Stimulated activated CD8-positive, alpha-beta memory T cell treated with anti-CD3 and anti-CD28 coated beads, Interleukin-15, amount 100 ng/mL, for 48 hours (primary cell): ENCODE measurements around the gene RPH3AL.
A peak's percentile ranks its signal among the peaks of the same experiment; 100 is the strongest.
"Not testable (repeated sequence)": the region's sequence is repeated elsewhere in the genome, so short reads cannot be mapped to it uniquely, and the experiment has no call there.

Experiments
- DNase-seq, 2 donors: peaks; one replicate each; pipeline ENCODE4 v3.0.0-alpha.2; 2020; ENCODE audit warnings: low read depth in 2 of 2

The RPH3AL gene

DNA sequence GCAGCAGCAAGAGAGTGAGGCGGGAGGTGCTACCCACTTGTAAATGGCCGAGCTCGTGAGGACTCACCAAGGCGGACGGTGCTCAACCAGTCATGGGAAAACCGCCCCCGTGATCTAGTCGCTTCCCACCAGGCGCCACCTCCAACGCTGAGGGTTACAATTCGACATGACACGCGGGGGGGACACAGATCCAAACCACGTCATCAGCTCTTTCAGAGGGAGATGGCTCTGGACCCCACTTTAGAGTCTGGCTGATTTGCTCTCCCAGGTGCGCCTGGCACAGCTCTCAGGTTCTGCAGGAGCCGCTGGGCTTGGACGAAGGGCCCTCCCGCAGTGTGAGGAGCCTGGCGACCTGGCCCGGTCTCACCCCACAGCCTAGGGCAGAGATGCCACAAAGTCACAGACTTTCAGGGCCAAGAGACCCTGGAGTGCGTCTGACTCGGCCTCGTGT is 150.1 kb downstream of the RPH3AL start:
- DNase-seq, result no peak

DNA sequence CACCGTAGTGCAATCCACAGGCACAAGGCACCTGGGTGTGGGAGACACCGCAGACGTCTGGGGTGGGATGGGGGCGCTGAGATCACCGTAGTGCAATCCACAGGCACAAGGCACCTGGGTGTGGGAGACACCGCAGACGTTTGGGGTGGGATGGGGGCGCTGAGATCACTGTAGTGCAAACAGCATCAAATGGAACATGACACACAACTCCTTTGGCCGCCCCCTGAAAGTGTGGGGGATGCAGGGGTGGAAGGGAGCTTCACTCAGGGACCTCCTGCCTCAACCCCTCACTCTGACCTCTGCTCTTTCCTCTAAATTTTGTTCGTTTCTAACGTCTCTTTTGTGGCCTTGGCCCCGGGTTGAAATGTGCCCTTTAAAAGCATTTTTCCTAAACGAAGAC is 150.9 kb downstream of the RPH3AL start:
- not testable (repeated sequence) for DNase-seq

DNA sequence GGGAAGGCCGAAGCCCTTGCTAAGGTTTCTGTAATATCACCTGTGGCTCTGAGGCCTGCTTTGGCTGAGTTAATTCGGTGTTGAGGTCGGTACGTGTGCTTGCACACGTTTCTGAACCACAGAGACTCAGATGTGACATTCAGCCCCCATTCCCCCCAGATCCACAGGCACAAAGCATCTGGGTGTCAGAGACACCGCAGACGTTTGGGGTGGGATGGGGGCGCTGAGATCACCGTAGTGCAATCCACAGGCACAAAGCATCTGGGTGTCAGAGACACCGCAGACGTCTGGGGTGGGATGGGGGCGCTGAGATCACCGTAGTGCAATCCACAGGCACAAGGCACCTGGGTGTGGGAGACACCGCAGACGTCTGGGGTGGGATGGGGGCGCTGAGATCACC is 151.3 kb downstream of the RPH3AL start:
- not testable (repeated sequence) for DNase-seq

DNA sequence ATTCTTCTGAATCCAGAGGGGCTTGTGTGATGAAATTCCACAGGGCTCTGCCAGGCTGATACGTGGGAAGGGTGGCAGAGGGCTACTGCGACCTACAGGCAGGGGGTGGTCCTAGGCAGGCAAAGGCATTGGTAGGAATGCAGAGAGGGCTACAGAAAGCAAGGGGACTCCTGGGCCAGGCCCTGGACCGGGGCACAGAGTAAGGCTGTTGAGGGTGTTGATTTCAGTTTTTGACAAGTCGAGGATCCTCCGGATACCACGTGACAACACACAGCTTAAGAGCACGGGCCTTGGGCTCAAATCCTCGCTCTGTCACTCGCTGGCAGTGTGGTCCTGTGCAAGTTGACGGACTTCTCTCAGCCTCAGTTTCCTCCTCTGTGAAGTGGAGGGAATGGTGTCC is 152.0 kb downstream of the RPH3AL start:
- no peak for DNase-seq

DNA sequence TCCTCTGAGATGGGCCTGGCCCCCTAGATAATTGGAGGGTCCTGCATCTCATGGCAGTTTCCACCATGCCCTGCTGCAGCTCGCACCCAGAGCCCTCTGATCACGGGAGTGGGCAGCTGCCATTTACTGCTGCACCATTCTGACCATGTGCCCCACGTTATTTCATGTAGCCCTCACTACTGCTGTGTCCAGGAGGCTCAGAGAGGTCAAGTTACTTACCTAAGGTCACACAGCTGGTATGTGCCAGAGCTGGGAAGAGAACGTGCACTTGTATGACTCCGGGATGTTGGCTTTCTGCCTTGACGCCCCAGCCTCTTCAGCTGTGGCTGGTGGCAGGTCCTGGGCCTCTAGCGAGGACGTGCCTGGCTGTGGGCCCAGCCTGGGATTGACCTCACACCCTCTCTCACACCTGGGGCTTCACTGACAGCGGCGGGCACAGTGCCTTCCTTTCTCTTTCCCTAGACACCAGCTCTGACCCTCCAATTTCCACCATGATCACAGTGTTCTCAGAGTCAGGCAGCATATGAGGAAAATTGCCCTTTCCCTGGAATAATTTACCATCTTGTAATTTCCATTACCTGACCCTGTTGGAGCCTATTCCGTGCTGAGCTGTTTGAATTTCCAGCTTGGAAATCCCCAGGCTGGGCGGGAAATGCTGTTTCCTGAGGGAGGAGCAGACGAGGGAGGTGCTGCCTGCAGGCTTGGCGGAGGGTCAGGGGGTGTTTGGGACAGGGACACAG is 152.6 kb downstream of the RPH3AL start:
- no peak for DNase-seq

DNA sequence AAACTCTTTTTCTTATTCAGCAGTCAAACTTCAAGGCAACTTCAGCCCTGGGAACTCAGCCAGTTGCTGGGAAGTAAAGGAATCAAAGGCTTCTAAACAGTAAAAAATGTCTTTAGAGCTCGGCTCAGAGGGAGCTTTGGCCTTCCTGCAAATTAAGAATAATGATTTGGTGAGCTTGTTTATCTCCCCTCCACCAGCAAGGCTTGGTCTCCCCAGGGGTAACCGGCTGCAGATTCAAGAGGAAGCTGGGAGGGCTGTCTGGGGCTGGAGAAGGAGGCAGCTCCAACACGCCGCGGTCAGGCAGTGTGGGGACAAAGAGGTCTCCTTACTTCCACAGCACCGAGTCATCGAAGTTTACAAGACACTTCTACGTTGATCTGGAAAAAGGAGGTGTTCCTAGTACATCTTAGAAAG is 153.4 kb downstream of the RPH3AL start:
- no peak for DNase-seq

DNA sequence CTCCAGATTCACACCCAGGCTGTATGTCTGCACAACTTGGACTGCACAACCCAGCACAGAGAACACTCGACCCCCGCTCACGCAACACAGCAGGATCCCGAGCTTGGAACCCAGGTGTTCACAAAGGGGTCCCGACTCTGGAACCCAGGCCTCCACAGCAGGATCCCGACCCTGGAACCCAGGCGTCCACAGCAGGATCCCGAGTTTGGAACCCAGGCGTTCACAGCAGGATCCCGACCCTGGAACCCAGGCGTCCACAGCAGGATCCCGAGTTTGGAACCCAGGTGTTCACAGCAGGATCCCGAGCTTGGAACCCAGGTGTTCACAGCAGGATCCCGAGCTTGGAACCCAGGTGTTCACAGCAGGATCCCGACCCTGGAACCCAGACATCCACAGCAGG is 154.4 kb downstream of the RPH3AL start:
- DNase-seq, result not testable (repeated sequence)

DNA sequence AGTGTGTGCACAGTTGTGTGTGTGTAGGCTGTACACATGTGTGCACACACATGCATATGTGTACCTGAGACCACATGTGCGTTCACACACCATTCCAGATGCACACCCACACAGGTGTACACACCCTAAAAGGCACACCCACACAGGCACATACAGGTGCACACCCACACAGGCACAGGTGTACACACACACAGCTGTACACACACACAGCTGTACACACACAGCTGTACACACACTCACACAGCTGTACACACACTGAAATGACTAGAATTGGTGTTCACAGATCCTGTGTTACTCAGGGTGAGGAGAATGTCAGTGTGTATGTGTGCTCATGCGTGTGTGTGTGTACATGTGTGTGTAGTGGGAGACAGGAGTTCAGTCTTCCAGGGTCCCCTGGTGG is 155.3 kb downstream of the RPH3AL start:
- DNase-seq, result no peak

DNA sequence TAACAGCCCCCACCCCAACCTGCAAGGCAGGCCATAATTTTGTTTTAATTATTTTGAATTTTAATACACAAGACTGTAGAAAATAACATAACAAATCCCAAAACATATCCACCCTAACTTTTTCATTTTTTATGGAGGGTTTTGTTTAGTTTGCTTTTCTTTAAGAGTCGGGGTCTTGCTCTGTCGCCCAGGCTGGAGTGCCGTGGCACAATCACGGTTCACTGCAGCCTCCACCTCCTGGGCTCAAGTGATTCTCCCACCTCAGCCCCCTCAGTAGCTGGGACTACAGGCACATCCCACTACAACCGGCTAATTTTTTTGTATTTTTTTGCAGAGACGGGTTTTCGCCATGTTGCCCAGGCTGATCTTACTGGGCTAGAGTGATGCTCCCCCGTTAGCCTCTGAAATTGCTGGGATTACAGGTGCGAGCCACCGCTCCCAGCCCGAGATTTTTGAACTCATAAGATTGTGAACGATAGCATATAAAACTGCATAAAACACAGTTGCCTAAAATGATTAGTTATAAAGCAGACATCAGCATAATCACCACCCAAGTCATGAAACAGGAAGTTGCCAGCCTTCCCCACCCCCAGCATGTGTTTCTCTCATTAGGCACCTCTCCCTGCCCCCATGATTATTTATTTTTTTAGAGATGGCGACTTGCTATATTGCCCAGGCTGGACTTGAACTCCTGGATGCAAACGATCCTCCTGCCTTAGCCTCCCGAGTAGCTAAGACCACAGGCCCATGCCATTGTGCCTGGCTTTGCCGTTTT is 157.6 kb downstream of the RPH3AL start:
- no peak for DNase-seq

DNA sequence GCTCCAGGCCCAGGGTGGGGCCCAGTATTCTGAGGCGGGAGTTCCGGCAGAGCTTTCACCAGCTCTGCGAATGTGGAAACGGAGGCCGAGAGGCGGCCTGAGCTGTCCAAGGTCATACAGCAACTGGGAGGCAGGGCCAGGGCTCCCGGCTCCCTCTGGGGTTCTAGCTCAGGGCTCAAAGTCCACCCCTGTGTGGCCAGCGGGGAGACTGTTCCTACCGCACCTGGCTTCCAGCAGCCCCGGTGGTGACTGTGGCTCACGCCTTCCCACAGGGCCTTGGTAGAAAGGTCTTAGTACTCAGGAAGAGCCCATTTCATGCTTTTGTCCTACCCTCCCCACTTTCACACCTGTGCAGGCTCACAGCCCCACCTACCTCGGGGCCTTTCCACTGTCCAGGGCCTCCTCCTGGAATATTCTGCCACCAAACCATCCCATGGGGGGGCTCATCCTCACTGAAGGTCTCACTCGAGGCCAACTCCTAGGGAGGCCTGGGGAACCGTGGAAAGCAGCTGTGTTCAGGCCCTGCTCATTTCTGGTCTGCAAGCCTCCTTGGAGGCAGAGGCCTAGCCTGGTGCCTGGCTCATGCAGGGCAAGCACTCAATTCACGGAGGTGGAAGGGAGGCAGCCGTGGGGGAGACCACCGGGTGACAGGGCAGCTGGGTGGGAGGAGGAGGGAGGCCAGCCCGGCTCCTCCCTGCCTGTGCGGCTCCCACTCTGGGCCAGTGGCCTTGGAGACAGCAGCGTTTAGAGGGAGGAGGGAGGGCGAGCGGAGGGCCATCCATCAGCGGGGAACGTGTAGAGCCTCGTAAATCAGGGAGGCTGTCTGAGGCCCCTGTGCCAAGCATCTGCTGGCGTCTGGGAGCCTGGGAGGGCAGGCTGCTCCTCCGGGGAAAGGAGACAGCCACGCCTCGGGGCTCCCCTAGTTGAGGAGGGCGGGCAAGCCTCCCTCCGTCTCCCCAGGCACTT is 158.5 kb downstream of the RPH3AL start:
- DNase-seq, result no peak

DNA sequence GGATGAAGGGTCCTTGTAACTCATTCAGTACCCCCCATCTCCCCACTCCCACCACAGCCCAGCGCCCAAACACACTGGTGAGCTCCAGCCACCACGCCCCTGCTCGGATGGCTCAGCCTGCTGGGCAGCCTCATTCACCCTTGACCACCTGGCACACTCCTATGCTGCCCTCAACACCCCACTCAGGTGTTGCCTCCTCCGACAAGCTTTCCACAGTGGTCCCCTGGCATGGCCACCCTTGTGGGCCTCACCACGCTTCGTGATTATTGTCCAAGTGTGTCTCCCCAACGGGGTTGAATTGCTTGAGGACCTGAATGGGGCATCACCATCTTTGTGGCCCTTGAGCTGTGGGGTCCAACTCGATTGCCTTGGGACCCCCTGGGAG is 159.2 kb downstream of the RPH3AL start:
- no peak for DNase-seq

DNA sequence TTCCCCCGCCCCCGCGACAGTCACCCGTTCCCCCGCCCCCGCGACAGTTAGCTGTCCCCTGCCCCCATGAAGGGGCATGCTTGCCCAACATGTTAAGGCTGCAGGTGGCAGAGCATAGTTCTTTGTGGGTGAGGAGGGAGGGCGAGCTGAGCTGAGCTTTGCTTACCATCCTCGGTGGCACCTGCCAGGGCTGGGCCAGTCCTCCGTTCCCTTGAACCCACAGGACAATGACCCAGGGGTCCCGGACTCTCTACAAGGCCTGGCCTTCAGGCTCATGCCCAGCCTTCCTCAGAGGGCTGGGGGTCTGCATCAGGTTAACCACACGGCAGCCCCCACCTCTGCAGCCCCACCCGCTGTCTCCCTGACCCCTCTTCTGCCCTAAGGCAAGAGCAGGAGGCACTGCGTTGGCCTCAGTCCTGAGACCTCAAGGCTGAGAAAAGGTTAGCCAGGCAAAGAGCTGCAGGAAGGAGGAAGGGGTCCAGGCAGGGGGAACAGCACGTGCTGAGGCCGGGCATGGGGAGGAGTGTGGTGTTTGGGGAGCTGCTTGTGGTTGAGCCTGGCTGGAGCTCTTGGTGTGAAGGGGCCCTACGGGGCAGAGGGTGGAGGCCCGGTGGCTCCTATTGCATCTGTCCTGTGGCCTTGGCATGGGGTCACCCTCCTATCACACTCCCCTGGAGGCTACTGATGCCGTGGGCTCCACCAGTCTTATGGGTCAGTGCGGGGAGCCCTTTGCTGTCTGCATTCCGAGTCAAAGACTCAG is 159.8 kb downstream of the RPH3AL start:
- DNase-seq, result no peak

DNA sequence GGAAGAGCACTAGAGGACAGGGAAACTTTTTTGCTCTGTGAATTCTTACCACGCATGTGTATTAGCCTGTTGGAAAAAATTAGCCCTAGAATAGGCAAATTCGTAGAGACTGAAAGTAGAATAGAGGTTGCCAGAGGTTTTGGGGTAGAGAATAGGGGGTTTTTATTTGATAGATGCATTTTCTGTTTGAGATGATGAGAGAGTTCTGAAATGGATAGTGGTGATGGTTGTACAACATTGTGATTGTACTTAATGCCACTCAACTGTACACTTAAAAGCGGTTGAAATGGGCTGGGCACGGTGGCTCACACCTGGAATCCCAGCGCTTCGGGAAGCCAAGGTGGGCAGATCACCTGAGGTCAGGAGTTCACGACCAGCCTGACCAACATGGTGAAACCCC is 163.2 kb downstream of the RPH3AL start:
- DNase-seq, result no peak

DNA sequence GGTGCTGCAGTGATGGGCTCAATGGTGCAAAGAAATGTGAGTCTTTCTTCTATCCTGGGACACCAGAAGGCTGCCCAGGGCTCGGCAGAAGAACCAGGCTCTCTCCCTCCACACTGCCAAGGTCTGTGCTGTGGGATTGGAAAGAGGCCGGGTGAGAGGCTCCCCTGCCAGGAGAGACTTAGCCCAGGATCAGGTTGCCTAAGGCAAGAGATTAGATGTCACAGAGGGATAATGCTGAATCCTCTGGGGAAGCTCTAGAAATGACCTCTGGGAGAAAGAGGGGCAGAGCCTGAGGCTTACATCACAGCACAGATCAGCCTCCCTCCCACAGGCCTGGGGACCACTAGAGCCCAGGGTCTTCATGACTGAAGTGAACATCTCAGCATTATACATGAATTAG is 165.5 kb downstream of the RPH3AL start:
- no peak for DNase-seq

DNA sequence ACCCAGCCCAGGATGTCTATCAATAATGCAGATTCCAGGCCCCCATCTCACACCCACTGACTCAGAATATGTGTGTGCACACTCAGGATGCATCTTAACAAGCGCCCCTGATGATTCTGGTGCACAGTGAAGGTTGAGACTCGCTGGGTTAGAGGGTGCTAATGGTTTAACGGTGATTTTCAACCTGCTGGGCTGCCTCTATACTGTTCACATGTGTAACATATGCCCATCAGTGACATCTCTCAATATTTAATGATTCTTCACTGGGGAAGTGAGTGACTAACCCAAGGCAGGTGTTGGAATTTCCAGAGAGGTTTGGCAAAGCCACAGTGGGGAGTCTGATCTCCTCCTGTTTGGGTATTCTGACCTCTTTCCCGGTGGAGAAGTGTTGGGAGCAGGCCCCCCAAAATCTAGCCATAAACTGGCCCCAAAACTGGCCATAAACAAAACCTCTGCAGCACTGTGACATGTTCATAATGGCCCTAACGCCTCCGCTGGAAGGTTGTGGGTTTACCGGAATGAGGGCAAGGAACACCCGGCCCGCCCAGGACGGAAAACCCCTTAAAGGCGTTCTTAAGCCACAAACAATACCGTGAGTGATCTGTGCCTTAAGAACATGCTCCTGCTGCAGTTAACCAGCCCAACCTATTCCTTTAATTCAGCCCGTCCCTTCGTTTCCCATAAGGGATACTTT is 167.0 kb downstream of the RPH3AL start:
- DNase-seq, result peak; percentile 17 to 19

DNA sequence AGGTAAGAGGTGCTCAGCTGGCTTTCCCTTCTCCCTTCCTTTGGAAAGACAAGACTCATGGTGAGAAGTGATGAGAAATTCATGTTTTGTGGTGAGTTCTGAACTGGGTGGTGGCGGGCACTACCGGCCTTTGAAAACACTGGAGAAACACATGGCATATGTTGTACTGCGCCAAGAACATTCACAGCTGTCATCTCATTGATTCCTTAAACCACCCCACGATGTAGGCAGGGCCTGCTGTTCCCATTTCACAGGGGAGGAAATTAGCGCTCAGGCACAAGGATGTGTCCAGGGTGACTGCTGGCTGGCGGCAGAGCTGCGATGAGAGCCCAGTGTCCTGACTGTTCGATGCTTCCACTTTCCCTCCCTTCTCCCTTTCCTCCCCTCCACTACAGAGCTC is 169.6 kb downstream of the RPH3AL start:
- no peak for DNase-seq

DNA sequence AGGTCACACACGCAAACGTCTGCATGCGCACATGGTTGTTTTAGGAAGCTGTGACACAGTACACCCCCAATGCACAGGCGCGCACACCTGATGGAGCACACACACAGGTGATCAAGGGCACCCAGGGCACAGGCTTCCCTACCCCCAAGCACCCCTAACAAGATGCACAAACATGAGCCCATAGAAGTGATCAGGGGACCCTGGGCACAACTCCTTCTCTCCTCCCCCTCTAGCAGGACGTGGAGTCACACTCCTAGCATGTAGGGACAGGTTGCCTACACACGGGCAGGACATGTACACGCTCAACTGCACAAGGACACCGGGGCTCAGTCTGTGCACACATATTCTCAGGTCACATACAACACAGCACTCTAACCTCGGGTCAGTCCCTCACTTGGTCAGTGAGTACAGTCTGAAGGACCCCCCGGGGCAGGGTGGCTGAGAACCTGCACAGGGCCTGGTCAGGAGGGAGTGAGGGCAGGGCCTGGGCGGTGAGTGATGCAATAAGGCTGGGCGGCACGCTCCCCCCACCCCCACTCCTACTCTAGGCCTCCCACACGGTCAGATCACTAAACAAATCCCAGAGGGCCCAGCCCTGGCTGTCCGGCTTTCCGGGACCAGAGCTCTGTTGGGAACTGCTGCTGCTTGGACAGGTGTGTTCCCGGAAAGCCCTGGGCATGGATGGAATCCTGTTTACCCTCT is 170.4 kb downstream of the RPH3AL start:
- no peak for DNase-seq

DNA sequence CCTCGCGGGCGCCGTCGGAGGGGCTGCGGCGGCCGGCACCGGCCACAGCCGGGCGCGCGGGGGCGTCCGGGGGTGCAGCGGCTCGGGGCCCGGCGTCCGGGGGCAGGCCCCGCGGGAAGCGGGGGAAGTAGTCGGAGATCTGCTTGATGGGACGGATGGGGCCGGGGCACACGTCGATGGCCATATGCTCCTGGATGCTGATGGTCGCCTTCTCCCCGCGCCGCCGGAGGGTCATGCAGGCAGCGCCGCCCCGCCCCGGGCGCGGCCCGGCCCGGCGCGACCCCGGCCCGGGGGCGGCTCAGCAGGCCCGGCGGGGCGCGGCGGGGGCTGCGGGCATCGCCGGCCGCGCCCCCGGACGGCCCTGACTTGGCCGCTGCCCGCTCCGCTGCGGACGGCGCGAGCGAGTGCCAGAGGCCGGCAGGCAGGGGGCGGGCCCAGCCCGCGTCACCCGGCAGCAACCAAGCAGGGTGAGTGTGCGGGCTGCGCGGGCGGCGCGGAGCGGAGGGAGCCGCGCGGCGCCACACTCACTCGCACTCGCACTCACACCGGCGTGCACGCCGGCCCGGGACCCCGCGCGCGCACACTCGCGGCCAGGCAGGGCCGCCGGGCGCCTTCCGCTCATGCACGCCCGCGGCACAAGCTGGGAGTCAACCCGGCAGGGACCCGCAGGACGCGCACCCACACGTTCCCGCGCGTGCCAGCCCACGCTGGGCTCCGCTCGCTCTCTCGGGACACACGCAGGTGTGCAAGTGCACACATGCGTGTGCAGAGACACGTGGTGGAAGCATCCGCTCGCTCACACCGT is 171.2 kb downstream of the RPH3AL start, which contains the start of gene DOC2B:
Gene DOC2B (minus strand): TSS at position 406 of the 805 bp plus-strand sequence. CDS start 171 bp downstream, at position 235.
- no peak for DNase-seq
